ENCODE data around the gene TSPO. TPM values are rescaled to one million over a fixed set of nuclear protein-coding genes. Genes with fewer than 3 reads are reported as not detected.

TSPO gene
- total and polyA plus RNA-seq, 9 of the 15 experiments (the other 6 are each of a cell fraction or from before 2014, with no cell fraction given), result 4.9 to 126 (median 25.3) TPM

GRCh38 chr22:43158778-43159483, 7.6 kb downstream of the TSPO start:
- Histone ChIP-seq H4K20me1 (replicated peaks; ENCODE audit: control insufficient read depth, insufficient read depth, low read length) (0 out of 2 replicates have a peak, but pooled peaks cover 3% of the 10 kb centered on the region), H3K27ac (ENCODE audit: extremely low read depth, low read depth, low read length) (no peak overlapping the region), H3K9me1 (ENCODE audit: control insufficient read depth, insufficient read depth, low read length) (no peaks in the 10 kb centered on the region), H3K9ac (ENCODE audit: insufficient read depth in 1 of 2, low read depth in 2 of 2, low read length in 2 of 2) (no peak overlapping the region; a peak in 1 of 4 replicates), H3K4me3 (no peak overlapping the region), H3K4me2 (ENCODE audit: insufficient read depth, low read length) (no peak overlapping the region), H3K4me1 (replicated peaks in 1 of 2; ENCODE audit: control insufficient read depth in 2 of 2, insufficient read depth in 2 of 2, low read length in 2 of 2) (peaks cover 8 to 44% of the 10 kb centered on the region in 2 experiments), H3K9me3 (replicated peaks; ENCODE audit: control insufficient read depth, insufficient read depth, low read depth, low read length) (no peaks in the 10 kb centered on the region), H3K27me3 (ENCODE audit: control insufficient read depth in 2 of 2, insufficient read depth in 2 of 2, low read length in 2 of 2) (no peaks in the 10 kb centered on the region), H3K36me3 (ENCODE audit: control insufficient read depth, insufficient read depth, low read length) (peaks cover 19% of the 10 kb centered on the region; the same call in 1 of the 3 replicates), H3K79me2 (ENCODE audit: control insufficient read depth, insufficient read depth, low read length) (peaks cover 11% of the 10 kb centered on the region), H2AFZ (ENCODE audit: low read depth, low read length) (no peak overlapping the region)
- no peak for DNase-seq (ENCODE audit: extremely low read depth in 1 of 4, low spot score in 3 of 4)
- intact Hi-C loops (cut with micrococcal nuclease), result no loop called here
- in situ Hi-C loops (cut with MboI), result no loop called here
- ATAC-seq, result no peak
- POLR2A ChIA-PET, result interaction anchor here (0.7 kb wide), 1 partner anchor 223 kb away, joined by 3 read pairs; no protein-coding TSS in a partner anchor
- no peak for FAIRE-seq
- no TSS peak for BruUV-seq (replicated peaks)
- WGBS (ENCODE audit: insufficient coverage, low coverage, missing lambda C conversion rate), result 80% methylated on average over 17 of the region's 24 CpGs
- TF ChIP-seq STAT5B (CRISPR knock-in tag; IDR thresholded peaks at IDR 0.05) (no peak), ZNF696 (CRISPR knock-in tag; conservative IDR thresholded peaks at IDR 0.05) (no peak), RB1 (IDR thresholded peaks at IDR 0.05; ENCODE audit: low read depth) (no peak)
- CTCF ChIA-PET (ENCODE audit: low intra/inter-chr PET ratio), result no interaction called here

- no peak overlapping the region for H2AFZ ChIP-seq (ENCODE audit: low read depth, low read length)
- H3K4me1 ChIP-seq (replicated peaks in 1 of 2; ENCODE audit: control insufficient read depth in 2 of 2, insufficient read depth in 2 of 2, low read length in 2 of 2), result peaks cover 8 to 49% of the 10 kb centered on the region in 2 experiments
- H3K9me1 ChIP-seq (ENCODE audit: control insufficient read depth, insufficient read depth, low read length), result no peaks in the 10 kb centered on the region
- no peak for FAIRE-seq
- 0 out of 2 replicates have a peak, but pooled peaks cover 3% of the 10 kb centered on the region for H4K20me1 ChIP-seq (replicated peaks; ENCODE audit: control insufficient read depth, insufficient read depth, low read length)
- peak in 1 of 4 experiments; percentile 29 for DNase-seq (ENCODE audit: extremely low read depth in 1 of 4, low spot score in 3 of 4)
- no peaks in the 10 kb centered on the region for H3K9me3 ChIP-seq (replicated peaks; ENCODE audit: control insufficient read depth, insufficient read depth, low read depth, low read length)
- ChIA-PET POLR2A (no interaction called here), CTCF (ENCODE audit: low intra/inter-chr PET ratio) (no interaction called here)
- in situ Hi-C loops (cut with MboI) (no loop called here), intact Hi-C loops (cut with micrococcal nuclease) (no loop called here)
- peaks cover 19% of the 10 kb centered on the region; the same call in 1 of the 3 replicates for H3K36me3 ChIP-seq (ENCODE audit: control insufficient read depth, insufficient read depth, low read length)
- no TSS peak for BruUV-seq (replicated peaks)
- no peak overlapping the region for H3K4me2 ChIP-seq (ENCODE audit: insufficient read depth, low read length)
- H3K27me3 ChIP-seq (ENCODE audit: control insufficient read depth in 2 of 2, insufficient read depth in 2 of 2, low read length in 2 of 2), result no peaks in the 10 kb centered on the region
- 86% methylated on average over 6 of the region's 18 CpGs for WGBS (ENCODE audit: insufficient coverage, low coverage, missing lambda C conversion rate)
- peaks cover 5% of the 10 kb centered on the region; the same call in 1 of the 3 replicates for H3K79me2 ChIP-seq (ENCODE audit: control insufficient read depth, insufficient read depth, low read length)
- H3K27ac ChIP-seq (ENCODE audit: extremely low read depth, low read depth, low read length), result no peak overlapping the region
- H3K9ac ChIP-seq (ENCODE audit: insufficient read depth in 1 of 2, low read depth in 2 of 2, low read length in 2 of 2), result no peak overlapping the region; a peak in 1 of 4 replicates
- H3K4me3 ChIP-seq, result no peak overlapping the region
- no peak for ATAC-seq
- no peak for TF ChIP-seq ZNF146 (CRISPR knock-in tag; IDR thresholded peaks at IDR 0.05; ENCODE audit: unreplicated experiment)
- TF ChIP-seq POLR2H (tag; IDR thresholded peaks at IDR 0.05; ENCODE audit: low read depth), result no peak
- no peak for TF ChIP-seq IFI16 (CRISPR knock-in tag; IDR thresholded peaks at IDR 0.05)
- TF ChIP-seq PTRF (tag; IDR thresholded peaks at IDR 0.05), result no peak
- no peak for TF ChIP-seq HNRNPL (IDR thresholded peaks at IDR 0.05; ENCODE audit: low read depth, low read length)
- no peak for TF ChIP-seq DPF2 (IDR thresholded peaks at IDR 0.05)
- no peak for TF ChIP-seq ZNF77 (CRISPR knock-in tag; IDR thresholded peaks at IDR 0.05)
- TF ChIP-seq ZNF696 (CRISPR knock-in tag; conservative IDR thresholded peaks at IDR 0.05), result no peak
- TF ChIP-seq RAD21 (CRISPR knock-in tag; conservative IDR thresholded peaks at IDR 0.05 in 1 of 2, IDR thresholded peaks at IDR 0.05 in 1 of 2), result peak in 1 of 2 experiments; percentile 10; a peak in 1 of 4 replicates
- TF ChIP-seq CTCF (IDR thresholded peaks at IDR 0.05 in 2 of 3, conservative IDR thresholded peaks at IDR 0.05 in 1 of 3; ENCODE audit: insufficient read depth in 2 of 3, low read depth in 1 of 3, low read length in 3 of 3), result peak; percentile 18 to 43 (median 20); a peak in 2 of 6 replicates
Measured at GRCh38 chr22:43159484-43160178, 8.3 kb downstream of the TSPO start.
